ENCODE data around the gene TBC1D2. TPM values are rescaled to one million over a fixed set of nuclear protein-coding genes. Genes with fewer than 3 reads are reported as not detected.

TBC1D2 gene
- total and polyA plus RNA-seq, 2 of the 13 experiments (the other 11 are each of a cell fraction or from before 2014, with no cell fraction given) = 2.0 to 2.8 TPM

DNA sequence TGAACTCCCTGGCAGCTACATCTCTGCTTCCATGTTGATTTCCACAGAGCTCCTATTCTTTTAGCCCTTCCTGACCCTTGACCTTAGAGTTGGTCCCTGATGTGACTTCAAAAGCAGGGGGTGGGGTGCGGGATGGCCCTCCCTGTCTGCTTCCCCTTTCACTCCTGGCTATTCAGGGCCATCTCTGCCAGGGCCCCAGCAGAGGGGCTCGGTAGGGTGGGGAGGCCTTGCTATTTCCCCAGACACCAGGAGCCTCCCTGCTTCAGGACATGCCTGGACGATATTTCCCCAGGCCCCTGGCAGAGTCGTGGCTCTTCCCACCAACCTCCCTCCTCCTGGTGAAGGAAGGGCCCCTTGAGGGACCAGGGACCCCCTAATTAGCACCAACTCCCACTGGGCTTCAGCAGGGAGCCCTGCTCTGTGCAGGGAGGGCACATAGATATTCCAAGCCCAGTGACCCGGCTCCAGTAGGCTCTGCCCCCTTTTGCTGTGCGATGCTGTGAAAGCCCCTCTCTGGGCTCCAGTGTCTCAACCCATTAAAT is 80.3 kb downstream of the TBC1D2 start (continued):
- TF ChIP-seq, protein P1, sequence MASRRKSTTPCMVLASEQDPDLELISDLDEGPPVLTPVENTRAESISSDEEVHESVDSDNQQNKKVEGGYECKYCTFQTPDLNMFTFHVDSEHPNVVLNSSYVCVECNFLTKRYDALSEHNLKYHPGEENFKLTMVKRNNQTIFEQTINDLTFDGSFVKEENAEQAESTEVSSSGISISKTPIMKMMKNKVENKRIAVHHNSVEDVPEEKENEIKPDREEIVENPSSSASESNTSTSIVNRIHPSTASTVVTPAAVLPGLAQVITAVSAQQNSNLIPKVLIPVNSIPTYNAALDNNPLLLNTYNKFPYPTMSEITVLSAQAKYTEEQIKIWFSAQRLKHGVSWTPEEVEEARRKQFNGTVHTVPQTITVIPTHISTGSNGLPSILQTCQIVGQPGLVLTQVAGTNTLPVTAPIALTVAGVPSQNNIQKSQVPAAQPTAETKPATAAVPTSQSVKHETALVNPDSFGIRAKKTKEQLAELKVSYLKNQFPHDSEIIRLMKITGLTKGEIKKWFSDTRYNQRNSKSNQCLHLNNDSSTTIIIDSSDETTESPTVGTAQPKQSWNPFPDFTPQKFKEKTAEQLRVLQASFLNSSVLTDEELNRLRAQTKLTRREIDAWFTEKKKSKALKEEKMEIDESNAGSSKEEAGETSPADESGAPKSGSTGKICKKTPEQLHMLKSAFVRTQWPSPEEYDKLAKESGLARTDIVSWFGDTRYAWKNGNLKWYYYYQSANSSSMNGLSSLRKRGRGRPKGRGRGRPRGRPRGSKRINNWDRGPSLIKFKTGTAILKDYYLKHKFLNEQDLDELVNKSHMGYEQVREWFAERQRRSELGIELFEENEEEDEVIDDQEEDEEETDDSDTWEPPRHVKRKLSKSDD (CRISPR knock-in tag; IDR thresholded peaks at IDR 0.05; ENCODE audit: low read depth) = no peak
- TF ChIP-seq ZFP1 (CRISPR knock-in tag; IDR thresholded peaks at IDR 0.05) = no peak
- TF ChIP-seq RARA (CRISPR knock-in tag; IDR thresholded peaks at IDR 0.05) = 0 out of 2 replicates have a peak, but pooled peaks have one; percentile 32
- TF ChIP-seq ZNF10 (CRISPR knock-in tag; IDR thresholded peaks at IDR 0.05; ENCODE audit: borderline replicate concordance, low read depth) = no peak
- TF ChIP-seq ZNF530 (CRISPR knock-in tag; IDR thresholded peaks at IDR 0.05; ENCODE audit: low read depth) = no peak
- TF ChIP-seq BORCS8-MEF2B (CRISPR knock-in tag; IDR thresholded peaks at IDR 0.05) = no peak
- TF ChIP-seq, protein P2, sequence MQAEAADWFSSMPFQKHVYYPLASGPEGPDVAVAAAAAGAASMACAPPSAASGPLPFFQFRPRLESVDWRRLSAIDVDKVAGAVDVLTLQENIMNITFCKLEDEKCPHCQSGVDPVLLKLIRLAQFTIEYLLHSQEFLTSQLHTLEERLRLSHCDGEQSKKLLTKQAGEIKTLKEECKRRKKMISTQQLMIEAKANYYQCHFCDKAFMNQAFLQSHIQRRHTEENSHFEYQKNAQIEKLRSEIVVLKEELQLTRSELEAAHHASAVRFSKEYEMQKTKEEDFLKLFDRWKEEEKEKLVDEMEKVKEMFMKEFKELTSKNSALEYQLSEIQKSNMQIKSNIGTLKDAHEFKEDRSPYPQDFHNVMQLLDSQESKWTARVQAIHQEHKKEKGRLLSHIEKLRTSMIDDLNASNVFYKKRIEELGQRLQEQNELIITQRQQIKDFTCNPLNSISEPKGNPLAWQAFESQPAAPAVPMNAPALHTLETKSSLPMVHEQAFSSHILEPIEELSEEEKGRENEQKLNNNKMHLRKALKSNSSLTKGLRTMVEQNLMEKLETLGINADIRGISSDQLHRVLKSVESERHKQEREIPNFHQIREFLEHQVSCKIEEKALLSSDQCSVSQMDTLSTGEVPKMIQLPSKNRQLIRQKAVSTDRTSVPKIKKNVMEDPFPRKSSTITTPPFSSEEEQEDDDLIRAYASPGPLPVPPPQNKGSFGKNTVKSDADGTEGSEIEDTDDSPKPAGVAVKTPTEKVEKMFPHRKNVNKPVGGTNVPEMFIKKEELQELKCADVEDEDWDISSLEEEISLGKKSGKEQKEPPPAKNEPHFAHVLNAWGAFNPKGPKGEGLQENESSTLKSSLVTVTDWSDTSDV (CRISPR knock-in tag; IDR thresholded peaks at IDR 0.05) = no peak
- TF ChIP-seq, protein P3, sequence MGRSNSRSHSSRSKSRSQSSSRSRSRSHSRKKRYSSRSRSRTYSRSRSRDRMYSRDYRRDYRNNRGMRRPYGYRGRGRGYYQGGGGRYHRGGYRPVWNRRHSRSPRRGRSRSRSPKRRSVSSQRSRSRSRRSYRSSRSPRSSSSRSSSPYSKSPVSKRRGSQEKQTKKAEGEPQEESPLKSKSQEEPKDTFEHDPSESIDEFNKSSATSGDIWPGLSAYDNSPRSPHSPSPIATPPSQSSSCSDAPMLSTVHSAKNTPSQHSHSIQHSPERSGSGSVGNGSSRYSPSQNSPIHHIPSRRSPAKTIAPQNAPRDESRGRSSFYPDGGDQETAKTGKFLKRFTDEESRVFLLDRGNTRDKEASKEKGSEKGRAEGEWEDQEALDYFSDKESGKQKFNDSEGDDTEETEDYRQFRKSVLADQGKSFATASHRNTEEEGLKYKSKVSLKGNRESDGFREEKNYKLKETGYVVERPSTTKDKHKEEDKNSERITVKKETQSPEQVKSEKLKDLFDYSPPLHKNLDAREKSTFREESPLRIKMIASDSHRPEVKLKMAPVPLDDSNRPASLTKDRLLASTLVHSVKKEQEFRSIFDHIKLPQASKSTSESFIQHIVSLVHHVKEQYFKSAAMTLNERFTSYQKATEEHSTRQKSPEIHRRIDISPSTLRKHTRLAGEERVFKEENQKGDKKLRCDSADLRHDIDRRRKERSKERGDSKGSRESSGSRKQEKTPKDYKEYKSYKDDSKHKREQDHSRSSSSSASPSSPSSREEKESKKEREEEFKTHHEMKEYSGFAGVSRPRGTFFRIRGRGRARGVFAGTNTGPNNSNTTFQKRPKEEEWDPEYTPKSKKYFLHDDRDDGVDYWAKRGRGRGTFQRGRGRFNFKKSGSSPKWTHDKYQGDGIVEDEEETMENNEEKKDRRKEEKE (IDR thresholded peaks at IDR 0.05) = no peak
- TF ChIP-seq, protein P4, sequence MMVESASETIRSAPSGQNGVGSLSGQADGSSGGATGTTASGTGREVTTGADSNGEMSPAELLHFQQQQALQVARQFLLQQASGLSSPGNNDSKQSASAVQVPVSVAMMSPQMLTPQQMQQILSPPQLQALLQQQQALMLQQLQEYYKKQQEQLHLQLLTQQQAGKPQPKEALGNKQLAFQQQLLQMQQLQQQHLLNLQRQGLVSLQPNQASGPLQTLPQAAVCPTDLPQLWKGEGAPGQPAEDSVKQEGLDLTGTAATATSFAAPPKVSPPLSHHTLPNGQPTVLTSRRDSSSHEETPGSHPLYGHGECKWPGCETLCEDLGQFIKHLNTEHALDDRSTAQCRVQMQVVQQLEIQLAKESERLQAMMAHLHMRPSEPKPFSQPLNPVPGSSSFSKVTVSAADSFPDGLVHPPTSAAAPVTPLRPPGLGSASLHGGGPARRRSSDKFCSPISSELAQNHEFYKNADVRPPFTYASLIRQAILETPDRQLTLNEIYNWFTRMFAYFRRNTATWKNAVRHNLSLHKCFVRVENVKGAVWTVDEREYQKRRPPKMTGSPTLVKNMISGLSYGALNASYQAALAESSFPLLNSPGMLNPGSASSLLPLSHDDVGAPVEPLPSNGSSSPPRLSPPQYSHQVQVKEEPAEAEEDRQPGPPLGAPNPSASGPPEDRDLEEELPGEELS (CRISPR knock-in tag; IDR thresholded peaks at IDR 0.05) = peak; percentile 75
- no peak for TF ChIP-seq ZKSCAN5 (CRISPR knock-in tag; IDR thresholded peaks at IDR 0.05)
- no peak for TF ChIP-seq ZNF343 (CRISPR knock-in tag; IDR thresholded peaks at IDR 0.05)
- TF ChIP-seq, protein P5, sequence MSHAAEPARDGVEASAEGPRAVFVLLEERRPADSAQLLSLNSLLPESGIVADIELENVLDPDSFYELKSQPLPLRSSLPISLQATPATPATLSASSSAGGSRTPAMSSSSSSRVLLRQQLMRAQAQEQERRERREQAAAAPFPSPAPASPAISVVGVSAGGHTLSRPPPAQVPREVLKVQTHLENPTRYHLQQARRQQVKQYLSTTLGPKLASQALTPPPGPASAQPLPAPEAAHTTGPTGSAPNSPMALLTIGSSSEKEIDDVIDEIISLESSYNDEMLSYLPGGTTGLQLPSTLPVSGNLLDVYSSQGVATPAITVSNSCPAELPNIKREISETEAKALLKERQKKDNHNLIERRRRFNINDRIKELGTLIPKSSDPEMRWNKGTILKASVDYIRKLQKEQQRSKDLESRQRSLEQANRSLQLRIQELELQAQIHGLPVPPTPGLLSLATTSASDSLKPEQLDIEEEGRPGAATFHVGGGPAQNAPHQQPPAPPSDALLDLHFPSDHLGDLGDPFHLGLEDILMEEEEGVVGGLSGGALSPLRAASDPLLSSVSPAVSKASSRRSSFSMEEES (CRISPR knock-in tag; IDR thresholded peaks at IDR 0.05) = no peak
- no peak for TF ChIP-seq DR1 (CRISPR knock-in tag; IDR thresholded peaks at IDR 0.05)
- TF ChIP-seq ISX (CRISPR knock-in tag; conservative IDR thresholded peaks at IDR 0.05) = no peak
- no peak for TF ChIP-seq ZNF775 (CRISPR knock-in tag; IDR thresholded peaks at IDR 0.05; ENCODE audit: borderline replicate concordance)
- TF ChIP-seq, protein P6, sequence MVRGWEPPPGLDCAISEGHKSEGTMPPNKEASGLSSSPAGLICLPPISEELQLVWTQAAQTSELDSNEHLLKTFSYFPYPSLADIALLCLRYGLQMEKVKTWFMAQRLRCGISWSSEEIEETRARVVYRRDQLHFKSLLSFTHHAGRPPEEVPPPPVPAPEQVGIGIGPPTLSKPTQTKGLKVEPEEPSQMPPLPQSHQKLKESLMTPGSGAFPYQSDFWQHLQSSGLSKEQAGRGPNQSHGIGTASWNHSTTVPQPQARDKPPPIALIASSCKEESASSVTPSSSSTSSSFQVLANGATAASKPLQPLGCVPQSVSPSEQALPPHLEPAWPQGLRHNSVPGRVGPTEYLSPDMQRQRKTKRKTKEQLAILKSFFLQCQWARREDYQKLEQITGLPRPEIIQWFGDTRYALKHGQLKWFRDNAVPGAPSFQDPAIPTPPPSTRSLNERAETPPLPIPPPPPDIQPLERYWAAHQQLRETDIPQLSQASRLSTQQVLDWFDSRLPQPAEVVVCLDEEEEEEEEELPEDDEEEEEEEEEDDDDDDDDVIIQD (CRISPR knock-in tag; IDR thresholded peaks at IDR 0.05; ENCODE audit: low read depth) = peak; percentile 25; the same call in 1 of the 2 replicates

Measured in HepG2 (cell line).